GM21367 (cell line): Measurements from ENCODE around the gene TRAF5.

Experiments
- ATAC-seq: cut with Tn5 transposase; IDR thresholded peaks from one replicate; pipeline ENCODE4 v1.9.1; 2021; ENCODE audit not compliant: unreplicated experiment

Gene TRAF5

GRCh38 chr1:211420845-211421454 is 94.3 kb downstream of the TRAF5 start:
- ATAC-seq: no peak

GRCh38 chr1:211424018-211424417 is 97.4 kb downstream of the TRAF5 start:
- no peak for ATAC-seq
